NCI-H524 treated with DMSO at 0.1 percent for 48 hours (cell line): Measurements from ENCODE around the gene SHROOM2.
"Not testable (repeated sequence)": the region's sequence is repeated elsewhere in the genome, so short reads cannot be mapped to it uniquely, and the experiment has no call there.

Experiments
- DNase-seq: peaks from one replicate; lab custom pipeline; 2025; lab: John Stamatoyannopoulos, UW

Gene SHROOM2

GRCh38 chrX:9829308-9830267 is 43.4 kb downstream of the SHROOM2 start:
- DNase-seq: no peak

- no peak for DNase-seq
Measured at GRCh38 chrX:9832811-9833210, 46.6 kb downstream of the SHROOM2 start.

GRCh38 chrX:9835585-9836210 is 49.5 kb downstream of the SHROOM2 start:
- no peak for DNase-seq

DNA sequence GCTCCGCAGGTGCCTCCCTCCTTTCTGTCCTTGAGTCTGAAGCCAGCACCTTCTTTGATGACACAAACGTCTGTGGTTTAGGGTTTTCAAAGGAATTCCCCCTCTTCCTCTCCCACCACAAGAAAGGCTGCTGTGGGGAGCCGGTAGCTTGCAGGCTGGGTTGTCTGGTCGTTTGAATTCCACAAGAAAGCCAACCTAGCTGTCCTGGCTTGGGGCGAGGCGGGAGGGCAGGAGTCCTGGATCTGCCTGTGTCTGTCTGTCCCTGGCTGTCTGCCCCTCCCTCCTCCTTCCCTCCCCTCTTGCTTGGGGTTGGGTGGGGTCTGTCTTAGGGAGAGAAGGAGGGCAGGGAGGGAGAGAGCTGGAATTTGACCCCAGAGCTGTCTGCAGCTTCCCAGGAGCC is 56.3 kb downstream of the SHROOM2 start:
- DNase-seq: no peak

GRCh38 chrX:9844936-9845577 is 58.8 kb downstream of the SHROOM2 start:
- DNase-seq: no peak

- DNase-seq: no peak
Measured at GRCh38 chrX:9845578-9845952, 59.3 kb downstream of the SHROOM2 start.

DNA sequence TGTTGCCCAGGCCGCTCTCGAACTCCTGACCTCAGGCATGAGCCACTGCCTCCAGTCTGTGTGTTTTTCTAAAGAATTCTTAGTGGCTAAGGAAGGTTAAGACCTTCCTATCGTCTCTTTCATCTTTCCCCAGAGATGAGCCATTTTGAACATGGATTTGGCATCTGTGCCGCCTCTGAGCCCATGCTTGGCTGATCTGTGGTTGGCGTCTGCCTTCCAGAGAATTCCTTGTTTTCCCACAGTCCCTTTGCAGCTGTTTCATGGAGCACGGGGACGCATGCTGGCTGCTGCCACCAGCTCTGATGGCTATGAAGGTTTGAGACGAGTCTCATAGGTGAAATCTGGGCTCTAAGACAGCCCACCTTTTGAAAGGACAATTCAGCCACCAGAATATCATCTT is 60.4 kb downstream of the SHROOM2 start:
- no peak for DNase-seq

DNA sequence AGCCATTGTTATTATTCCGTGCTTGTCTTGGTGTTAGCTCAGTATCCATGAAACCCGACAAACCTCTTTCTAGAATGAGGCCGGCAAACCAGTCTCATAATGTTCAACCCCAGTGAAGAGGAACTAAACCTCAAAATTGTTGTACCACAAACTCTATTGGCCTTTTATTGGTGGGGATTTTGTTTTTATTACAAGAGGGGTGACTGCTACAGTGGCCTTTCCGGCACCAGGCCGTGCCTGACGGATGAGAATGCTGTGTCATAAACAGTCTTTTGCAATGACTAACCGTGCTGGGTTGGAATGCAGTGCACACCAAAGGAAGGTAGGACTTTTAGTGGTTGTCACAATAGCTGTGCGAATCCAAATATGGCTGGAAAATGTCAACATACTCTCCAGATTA is 60.8 kb downstream of the SHROOM2 start:
- no peak for DNase-seq

DNA sequence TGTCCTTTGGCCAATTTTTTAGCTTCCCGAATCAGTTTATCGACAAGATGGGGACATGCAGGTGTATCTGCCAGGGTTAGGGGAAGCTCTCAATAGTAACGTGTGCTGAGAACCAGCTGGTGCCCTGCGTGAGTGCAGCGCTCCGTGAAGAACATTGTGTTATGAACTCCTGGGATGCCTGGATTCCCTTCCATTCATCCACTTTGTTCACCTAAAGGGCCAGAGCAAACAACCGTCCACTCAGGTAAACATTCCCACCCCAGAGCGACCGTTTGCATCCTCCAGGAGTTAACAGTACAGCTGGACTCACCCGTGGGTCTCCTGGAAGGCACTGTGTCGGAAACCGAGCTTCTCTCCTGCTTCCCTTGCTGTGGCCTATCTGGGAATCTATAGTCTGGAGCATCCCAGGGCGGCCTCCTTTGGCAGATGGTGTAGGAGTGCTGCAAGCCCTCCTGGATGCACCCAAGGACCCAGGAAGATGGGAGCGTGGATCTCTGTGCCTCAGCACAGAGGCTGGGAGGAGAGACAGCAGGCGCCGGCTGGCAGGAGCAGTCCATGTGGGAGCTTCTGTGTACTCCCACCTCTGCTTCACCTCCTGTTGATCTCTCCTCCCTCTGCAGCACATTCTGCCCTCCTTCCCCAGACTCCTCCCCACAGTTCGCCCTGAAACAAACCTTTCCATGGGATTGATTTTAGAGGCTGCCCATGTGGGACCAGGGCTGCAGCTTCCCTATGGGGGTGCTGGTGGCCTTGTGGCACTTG is 62.7 kb downstream of the SHROOM2 start:
- no peak for DNase-seq

GRCh38 chrX:9851890-9852289 is 65.7 kb downstream of the SHROOM2 start:
- no peak for DNase-seq

GRCh38 chrX:9853307-9853706 is 67.1 kb downstream of the SHROOM2 start:
- DNase-seq: no peak

DNA sequence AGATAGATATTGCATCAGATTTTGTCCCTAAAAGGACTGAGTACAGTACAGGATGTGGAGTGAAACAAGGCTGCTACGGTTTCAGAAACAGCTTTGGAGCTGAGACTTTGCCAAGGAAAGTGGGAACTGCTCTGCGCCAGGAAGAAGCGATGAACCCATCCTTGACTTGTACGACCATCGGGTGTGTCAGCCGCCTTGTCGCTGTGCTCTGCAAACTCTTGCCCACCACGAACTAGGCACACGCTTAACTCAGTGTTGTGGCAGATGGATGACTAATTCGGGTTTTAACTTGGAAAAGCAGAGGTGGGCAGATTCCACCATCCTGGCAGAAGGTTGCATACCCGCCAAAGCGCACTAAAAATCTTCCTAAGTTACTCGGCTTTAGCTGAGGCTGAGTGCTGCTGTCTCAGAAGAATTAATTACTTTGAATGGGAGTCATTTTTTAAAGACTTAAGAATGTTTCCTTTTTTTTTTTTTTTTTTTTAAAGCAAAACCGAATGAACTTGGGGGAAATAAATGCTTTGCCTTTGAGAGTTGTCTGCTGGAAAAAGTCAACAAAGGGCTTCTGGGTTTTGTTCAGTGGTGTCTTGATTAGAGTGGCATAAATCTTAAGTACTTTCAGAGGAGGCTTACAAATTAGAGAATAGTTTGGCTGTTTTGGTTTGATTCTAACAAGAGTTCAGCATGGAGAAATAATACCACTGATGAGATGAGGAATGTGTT is 69.5 kb downstream of the SHROOM2 start:
- DNase-seq: no peak

DNA sequence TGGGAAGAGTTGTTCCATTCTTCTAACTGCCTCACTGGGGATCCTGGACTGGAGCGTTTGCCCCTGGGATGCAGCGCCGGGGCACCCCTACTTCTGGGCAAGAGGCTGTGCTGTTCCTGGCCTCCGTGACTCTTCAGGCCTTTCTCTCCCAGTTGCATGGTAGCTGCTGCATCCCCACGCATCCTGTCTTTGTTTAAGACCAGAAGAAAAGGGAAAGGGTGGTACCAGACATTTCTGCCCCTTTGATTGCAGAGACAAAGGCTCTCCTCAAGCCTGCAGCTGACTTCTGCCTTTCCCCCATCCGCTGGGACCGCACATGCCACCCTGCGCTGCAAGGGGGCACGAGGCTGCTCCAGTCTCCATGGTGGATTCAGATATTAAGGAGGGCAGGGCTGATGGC is 70.4 kb downstream of the SHROOM2 start:
- no peak for DNase-seq

DNA sequence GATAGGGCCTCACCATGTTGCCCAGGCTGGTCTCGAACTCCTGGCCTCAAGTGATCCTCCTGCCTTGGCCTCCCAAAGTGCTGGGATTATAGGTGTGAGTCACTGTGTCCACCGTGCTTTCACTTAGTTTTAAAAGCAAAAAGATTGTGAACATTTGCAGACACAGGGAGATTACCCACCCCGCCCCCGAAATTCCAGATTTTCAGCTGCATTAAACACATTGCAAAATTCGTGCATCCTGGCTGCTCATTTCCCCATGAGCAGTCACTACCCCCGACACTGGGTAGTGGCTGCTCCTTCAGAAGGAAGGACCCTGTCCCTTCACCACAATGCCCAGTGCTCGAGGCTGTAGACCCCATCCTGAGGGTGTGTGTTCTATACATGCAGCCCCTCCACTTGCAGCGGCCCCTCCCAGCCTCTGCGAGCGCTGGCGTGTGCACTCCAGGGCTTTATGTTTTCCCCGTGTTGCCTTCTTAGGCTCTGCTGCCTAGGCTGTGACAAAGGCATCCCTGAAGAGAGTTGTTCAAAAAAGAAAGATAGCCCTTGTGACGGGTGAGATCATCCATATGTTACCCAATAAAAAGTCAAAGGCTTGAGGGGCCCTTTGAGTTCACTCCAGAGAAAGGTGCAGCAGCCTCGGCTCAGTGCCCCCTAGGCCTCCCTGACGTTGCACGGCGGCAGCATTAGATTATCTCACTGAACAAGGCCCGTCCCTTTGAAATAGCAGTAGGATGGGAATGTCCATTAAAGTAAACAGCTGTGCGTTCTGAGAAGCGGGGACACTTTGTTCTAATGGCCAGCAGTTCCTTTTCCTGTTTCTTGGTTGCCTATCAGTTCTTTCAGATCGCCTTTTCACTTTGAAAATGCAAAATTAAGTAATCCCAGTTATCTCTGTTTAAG is 71.6 kb downstream of the SHROOM2 start:
- DNase-seq: no peak

- DNase-seq: not testable (repeated sequence)
Measured at GRCh38 chrX:9858684-9859083, 72.5 kb downstream of the SHROOM2 start.

- DNase-seq: no peak
Measured at GRCh38 chrX:9859711-9860555, 73.7 kb downstream of the SHROOM2 start.

- DNase-seq: no peak
Measured at GRCh38 chrX:9860826-9861225, 74.6 kb downstream of the SHROOM2 start.

GRCh38 chrX:9861711-9862110 is 75.5 kb downstream of the SHROOM2 start:
- no peak for DNase-seq

- DNase-seq: no peak
Measured at GRCh38 chrX:9862525-9862924, 76.3 kb downstream of the SHROOM2 start.

GRCh38 chrX:9862953-9863352 is 76.7 kb downstream of the SHROOM2 start:
- no peak for DNase-seq
